K562 (cell line): ENCODE data around the gene MYO18A. TPM values are rescaled to one million over a fixed set of nuclear protein-coding genes. Genes with fewer than 3 reads are reported as not detected.

ENCODE experiments used
- DDX20 ChIP-seq: fragments of 450-650 bp; IDR thresholded peaks from 2 replicates; pipeline ENCODE4 v1.6.1; 2016; ENCODE audit warnings: missing genetic modification characterization, low read depth, mild to moderate bottlenecking, missing compliant biosample characterization, moderate library complexity
- EGR1 ChIP-seq: fragments of 450-650 bp; conservative IDR thresholded peaks from 2 replicates; pipeline ENCODE4 v1.6.1; 2017; ENCODE audit warnings: mild to moderate bottlenecking
- NFATC3 ChIP-seq: fragments of 450-650 bp; IDR thresholded peaks from 2 replicates; pipeline ENCODE4 v1.6.1; 2017; ENCODE audit warnings: mild to moderate bottlenecking
- PCBP2 ChIP-seq: fragments of 200-400 bp; formaldehyde crosslinking; IDR thresholded peaks from 2 replicates; pipeline ENCODE4 v1.6.1; 2018; ENCODE audit warnings: low read length, low read depth, mild to moderate bottlenecking, moderate library complexity; ENCODE audit not compliant: poor library complexity, severe bottlenecking
- REST ChIP-seq, 2 experiments: fragments of 450-650 bp; formaldehyde crosslinking in 1 of 2; IDR thresholded peaks; 2 replicates each; pipeline versions ENCODE4 v1.4.0 to v1.6.1; 2014 to 2020; ENCODE audit warnings: mild to moderate bottlenecking in 2 of 2, borderline replicate concordance in 1 of 2, low read depth in 1 of 2
- RFX1 ChIP-seq: fragments of 450-650 bp; IDR thresholded peaks from 2 replicates; pipeline ENCODE4 v1.6.1; 2016; ENCODE audit warnings: mild to moderate bottlenecking, moderate library complexity
- SMAD2 ChIP-seq: fragments of 150-350 bp; IDR thresholded peaks from 2 replicates; pipeline ENCODE4 v1.6.1; 2014; ENCODE audit warnings: low read depth, mild to moderate bottlenecking, low read length
- TEAD4 ChIP-seq, 2 experiments: sonication (generic) in 1 of 2; formaldehyde crosslinking in 1 of 2; IDR thresholded peaks; 2 replicates each; pipeline versions ENCODE4 v1.6.1 to v1.8.0; 2012 to 2022; ENCODE audit warnings: borderline replicate concordance in 1 of 2, inconsistent platforms in 1 of 2, low read length in 1 of 2, mild to moderate bottlenecking in 1 of 2, missing genetic modification reagents in 1 of 2
- ZNF224 ChIP-seq: sonication (generic); formaldehyde crosslinking; IDR thresholded peaks from 2 replicates; pipeline ENCODE4 v1.8.0; 2022; ENCODE audit warnings: mild to moderate bottlenecking, missing genetic modification reagents
- ZNF436 ChIP-seq: fragments of 250-450, 450-650 bp; sonication (Bioruptor Pico); formaldehyde crosslinking; IDR thresholded peaks from 2 replicates; pipeline ENCODE4 v1.7.0; 2020; ENCODE audit warnings: mild to moderate bottlenecking
- polyA plus RNA-seq, 8 experiments: library from polyadenylated mRNA; depleted of rRNA in 4 of 8; stranded (reverse) in 5 of 8; unstranded in 3 of 8; fragments of >200 nt; fragmentation: Nextera tagmentation in 2 of 8; fragmentation: Illumina TruSeq in 1 of 8; extraction: Ambion mirVana in 2 of 8; extraction: Trizol in 1 of 8; gene quantifications; 2 replicates each; pipeline versions ENCODE4 v1.2.1 to v1.2.3, GENCODE V29; 2011 to 2014; ENCODE audit warnings: inconsistent platforms in 1 of 8, missing spikeins in 1 of 8
- total RNA-seq, 7 experiments: library from RNA; depleted of rRNA in 6 of 7; stranded (reverse); fragments of >200 nt in 6 of 7; fragmentation: Illumina TruSeq in 2 of 7; extraction: Trizol in 2 of 7; gene quantifications; 2 replicates each; pipeline versions ENCODE4 v1.2.1 to v1.2.3, GENCODE V29; 2011 to 2021; ENCODE audit warnings: low replicate concordance in 1 of 7
- TF ChIP-seq, protein P1 (sequence below), 3 experiments: fragments of 200-800 bp in 1 of 3; fragments of 250-450 bp in 1 of 3; fragments of 450-650 bp in 1 of 3; sonication (Bioruptor Pico) in 1 of 3; sonication (Bioruptor generic) in 1 of 3; formaldehyde crosslinking in 1 of 3; IDR thresholded peaks; 2 replicates each; pipeline versions ENCODE4 v1.6.1 to v1.8.0; 2016 to 2022; ENCODE audit warnings: mild to moderate bottlenecking in 2 of 3, missing genetic modification characterization in 2 of 3, missing compliant biosample characterization in 1 of 3, moderate library complexity in 1 of 3

The MYO18A gene
- total and polyA plus RNA-seq, 9 of the 15 experiments (the other 6 are each of a cell fraction or from before 2014, with no cell fraction given) = 2.5 to 65.4 (median 17.1) TPM

DNA sequence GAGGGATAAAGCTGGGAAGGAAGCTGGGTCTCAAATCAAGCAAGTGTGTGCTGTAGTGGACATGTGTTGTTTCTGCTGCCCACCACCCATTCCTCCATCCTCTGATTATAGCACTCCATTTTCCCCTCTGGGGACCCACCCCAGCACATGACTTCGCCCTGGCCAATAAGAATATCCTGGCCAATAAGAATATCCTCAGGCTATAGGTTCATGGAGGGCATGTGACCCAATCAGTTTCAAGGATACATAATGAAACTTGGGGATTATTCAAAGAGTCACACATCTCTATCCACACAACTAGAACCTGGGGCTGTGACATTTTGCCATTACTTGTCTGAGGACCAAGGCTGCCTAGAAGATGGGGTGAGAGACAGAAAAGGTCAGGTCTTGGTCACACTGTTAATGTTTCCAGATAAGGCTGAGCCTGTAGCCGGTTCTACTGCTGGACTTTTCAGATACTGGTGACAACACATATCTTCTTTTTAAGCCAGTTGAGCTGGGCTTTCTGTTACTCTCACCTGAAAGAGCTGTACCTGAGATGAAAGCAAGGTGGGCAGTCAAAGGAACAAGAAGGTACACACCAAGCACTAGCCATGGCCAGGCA is 33.7 kb downstream of the MYO18A start (continued):
- TF ChIP-seq, protein P1, sequence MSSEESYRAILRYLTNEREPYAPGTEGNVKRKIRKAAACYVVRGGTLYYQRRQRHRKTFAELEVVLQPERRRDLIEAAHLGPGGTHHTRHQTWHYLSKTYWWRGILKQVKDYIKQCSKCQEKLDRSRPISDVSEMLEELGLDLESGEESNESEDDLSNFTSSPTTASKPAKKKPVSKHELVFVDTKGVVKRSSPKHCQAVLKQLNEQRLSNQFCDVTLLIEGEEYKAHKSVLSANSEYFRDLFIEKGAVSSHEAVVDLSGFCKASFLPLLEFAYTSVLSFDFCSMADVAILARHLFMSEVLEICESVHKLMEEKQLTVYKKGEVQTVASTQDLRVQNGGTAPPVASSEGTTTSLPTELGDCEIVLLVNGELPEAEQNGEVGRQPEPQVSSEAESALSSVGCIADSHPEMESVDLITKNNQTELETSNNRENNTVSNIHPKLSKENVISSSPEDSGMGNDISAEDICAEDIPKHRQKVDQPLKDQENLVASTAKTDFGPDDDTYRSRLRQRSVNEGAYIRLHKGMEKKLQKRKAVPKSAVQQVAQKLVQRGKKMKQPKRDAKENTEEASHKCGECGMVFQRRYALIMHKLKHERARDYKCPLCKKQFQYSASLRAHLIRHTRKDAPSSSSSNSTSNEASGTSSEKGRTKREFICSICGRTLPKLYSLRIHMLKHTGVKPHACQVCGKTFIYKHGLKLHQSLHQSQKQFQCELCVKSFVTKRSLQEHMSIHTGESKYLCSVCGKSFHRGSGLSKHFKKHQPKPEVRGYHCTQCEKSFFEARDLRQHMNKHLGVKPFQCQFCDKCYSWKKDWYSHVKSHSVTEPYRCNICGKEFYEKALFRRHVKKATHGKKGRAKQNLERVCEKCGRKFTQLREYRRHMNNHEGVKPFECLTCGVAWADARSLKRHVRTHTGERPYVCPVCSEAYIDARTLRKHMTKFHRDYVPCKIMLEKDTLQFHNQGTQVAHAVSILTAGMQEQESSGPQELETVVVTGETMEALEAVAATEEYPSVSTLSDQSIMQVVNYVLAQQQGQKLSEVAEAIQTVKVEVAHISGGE (CRISPR knock-in tag; IDR thresholded peaks at IDR 0.05) = no peak
- TF ChIP-seq RFX1 = no peak
- TF ChIP-seq PCBP2 = no peak
- no peak for TF ChIP-seq SMAD2
- no peak for TF ChIP-seq ZNF436 (CRISPR knock-in tag)
- TF ChIP-seq NFATC3 = no peak
- no peak for TF ChIP-seq ZNF224 (CRISPR knock-in tag)
- TF ChIP-seq EGR1 = no peak
- no peak for TF ChIP-seq DDX20 (tag)
- TF ChIP-seq TEAD4 (IDR thresholded peaks at IDR 0.05; ENCODE audit: low read length) = peak; percentile 44
- no peak for TF ChIP-seq TEAD4 (CRISPR knock-in tag; IDR thresholded peaks at IDR 0.05; ENCODE audit: borderline replicate concordance)
- peak; percentile 37 for TF ChIP-seq REST (IDR thresholded peaks at IDR 0.05; ENCODE audit: borderline replicate concordance)
- TF ChIP-seq REST (CRISPR knock-in tag; IDR thresholded peaks at IDR 0.05; ENCODE audit: low read depth) = no peak
